ENCODE measurements around the gene MICU1.
"Not testable (repeated sequence)": the region's sequence is repeated elsewhere in the genome, so short reads cannot be mapped to it uniquely, and the experiment has no call there.

Gene MICU1

GRCh38 chr10:72328045-72328828 is 297.6 kb downstream of the MICU1 start:
- peak; percentile 60 for DNase-seq (ENCODE audit: low read depth)

- DNase-seq (ENCODE audit: low read depth) = not testable (repeated sequence)
These were observed 298.9 kb downstream of the MICU1 start for GRCh38 chr10:72326665-72327603.

- DNase-seq (ENCODE audit: low read depth) = peak; percentile 72
These were observed 300.4 kb downstream of the MICU1 start for GRCh38 chr10:72325243-72326175.

- no peak for DNase-seq (ENCODE audit: low read depth)
These were observed 302.1 kb downstream of the MICU1 start for GRCh38 chr10:72323771-72324191.

GRCh38 chr10:72323108-72323749 is 302.6 kb downstream of the MICU1 start:
- no peak for DNase-seq (ENCODE audit: low read depth)

GRCh38 chr10:72322280-72323058 is 303.4 kb downstream of the MICU1 start:
- DNase-seq (ENCODE audit: low read depth) = no peak

GRCh38 chr10:72322030-72322279 is 303.9 kb downstream of the MICU1 start:
- no peak for DNase-seq (ENCODE audit: low read depth)

- DNase-seq (ENCODE audit: low read depth) = no peak
These were observed 304.4 kb downstream of the MICU1 start for GRCh38 chr10:72321248-72322029.

GRCh38 chr10:72320676-72321247 is 305.1 kb downstream of the MICU1 start:
- DNase-seq (ENCODE audit: low read depth) = peak; percentile 99

GRCh38 chr10:72319416-72320254 is 306.2 kb downstream of the MICU1 start:
- peak; percentile 93 for DNase-seq (ENCODE audit: low read depth)

- DNase-seq (ENCODE audit: low read depth) = no peak
These were observed 307.2 kb downstream of the MICU1 start for GRCh38 chr10:72318418-72319262.
